G401 (cell line): Measurements from ENCODE around the gene NKD1. TPM values are rescaled to one million over a fixed set of nuclear protein-coding genes. Genes with fewer than 3 reads are reported as not detected.

Experiments used
- DNase-seq: peaks from one replicate; pipeline ENCODE4 v3.0.0-alpha.2; 2015; ENCODE audit warnings: low spot score
- in situ Hi-C: cut with HindIII; loops from 2 replicates; pipeline ENCODE4 v1.10.0; 2016; ENCODE audit warnings: low sequenced_read_pairs, mixed read lengths
- total RNA-seq: library from RNA; depleted of rRNA; stranded (reverse); fragments of >200 nt; shearing (Covaris generic); gene quantifications from 2 replicates; pipeline ENCODE4 v1.2.3, GENCODE V29; 2014

Gene NKD1
- total RNA-seq, 1 experiment from 2014 or later, result not detected

DNA sequence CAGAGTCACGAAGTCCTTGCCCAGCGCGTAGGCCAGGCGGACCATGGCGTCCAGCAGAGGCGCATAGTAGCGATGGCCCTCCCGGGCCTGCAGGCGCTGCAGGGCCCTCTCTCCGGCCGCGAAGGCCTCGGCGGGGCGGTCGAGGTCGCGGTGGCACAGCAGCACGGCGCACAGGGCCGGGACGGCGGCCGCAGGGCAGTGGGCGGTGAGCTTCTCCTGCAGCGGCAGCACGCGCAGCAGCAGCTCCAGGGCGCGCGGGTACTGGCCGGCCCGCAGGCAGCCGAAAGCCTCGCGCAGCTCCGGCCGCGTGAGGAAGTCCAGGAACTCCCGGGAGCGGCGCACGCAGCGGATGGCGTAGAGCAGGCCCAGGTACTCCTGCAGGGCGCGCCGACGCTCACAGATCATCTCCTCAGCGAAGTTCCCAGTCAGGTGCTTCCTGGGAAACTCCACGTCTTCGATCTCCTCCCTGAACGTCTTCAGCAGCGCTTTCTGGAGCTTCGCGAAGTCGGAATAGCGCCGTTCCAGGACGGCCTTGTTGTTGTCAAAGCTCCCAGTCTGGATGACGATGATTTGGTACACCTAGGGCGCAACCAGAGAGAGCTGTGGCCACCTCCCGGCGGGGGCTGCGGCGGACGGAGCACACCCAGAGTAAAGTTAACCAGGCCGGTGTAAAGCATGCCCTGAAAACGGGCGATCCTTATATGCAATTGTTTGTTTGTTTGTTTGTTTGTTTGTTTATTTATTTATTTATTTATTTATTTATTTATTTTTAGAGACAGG, 125.5 kb downstream of the NKD1 start:
- no peak for DNase-seq
- in situ Hi-C loops, result no loop called here

DNA sequence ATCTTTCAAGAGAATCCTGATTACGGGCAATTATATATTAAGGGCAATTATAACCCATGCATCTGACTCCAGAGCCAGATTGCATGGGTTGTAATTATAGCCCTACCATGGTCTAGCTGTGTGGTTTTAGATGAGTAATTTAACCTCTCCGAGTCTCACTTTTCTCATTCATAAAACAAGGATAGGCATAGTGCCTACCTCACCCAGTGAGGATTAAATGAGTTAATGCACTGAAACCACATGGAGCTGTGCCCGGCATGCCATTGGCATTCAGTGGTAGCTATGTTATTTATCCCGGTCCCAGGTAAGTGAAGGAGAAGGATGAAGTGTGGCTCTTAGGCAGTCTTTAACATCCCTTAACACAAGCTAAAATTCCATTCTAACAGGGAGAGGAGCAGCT, 126.6 kb downstream of the NKD1 start:
- in situ Hi-C loops, result no loop called here
- no peak for DNase-seq

DNA sequence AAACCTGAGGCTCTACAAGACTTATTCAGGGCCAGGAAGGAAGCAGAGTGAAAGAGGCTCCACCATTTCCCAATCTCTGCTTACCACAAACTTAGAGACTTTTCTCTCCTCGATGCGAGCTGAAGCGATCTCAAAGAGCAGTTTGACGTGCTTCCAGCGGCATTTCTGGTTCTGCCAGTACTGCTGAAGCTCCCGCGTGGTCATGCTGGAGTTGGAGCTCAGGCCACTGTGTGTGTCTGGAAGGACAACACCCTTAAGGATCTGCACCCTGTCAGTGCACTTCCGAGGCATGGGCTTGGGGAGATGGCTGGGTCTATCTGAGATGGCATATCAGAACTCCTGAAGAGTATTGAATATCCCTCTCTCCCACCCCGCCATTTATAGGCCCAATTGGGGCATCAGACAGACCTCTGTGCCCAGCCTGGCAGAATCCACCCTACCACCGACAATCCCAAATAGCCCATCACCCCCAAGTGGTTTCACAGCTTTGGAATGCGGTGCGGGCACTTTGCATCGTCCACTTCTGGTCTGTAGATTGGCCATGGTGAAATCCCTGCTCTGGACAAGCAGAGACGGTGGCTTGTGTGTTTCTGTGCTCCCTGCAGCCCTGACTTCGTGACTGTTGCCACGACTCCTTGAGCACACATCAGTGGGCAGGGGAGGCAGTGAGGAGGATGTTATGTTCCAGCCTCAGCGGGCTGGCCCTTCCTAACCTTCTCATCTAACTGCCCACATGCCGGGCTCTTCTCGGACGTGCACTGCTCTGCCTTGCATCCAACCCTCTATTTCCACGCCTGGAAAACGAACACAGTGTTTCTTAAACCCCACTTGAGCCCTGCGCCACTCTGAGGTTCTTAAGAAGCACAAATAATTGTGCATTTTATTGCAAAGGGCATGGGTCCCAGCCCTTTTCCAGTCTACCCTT, 127.8 kb downstream of the NKD1 start:
- in situ Hi-C loops, result no loop called here

GRCh38 chr16:50676684-50677225, 128.6 kb downstream of the NKD1 start:
- in situ Hi-C loops, result no loop called here
- DNase-seq, result no peak

More for the DNA sequence above, 127.8 kb downstream of the NKD1 start:
- DNase-seq, result no peak

- in situ Hi-C loops, result no loop called here
- no peak for DNase-seq
These were observed 129.2 kb downstream of the NKD1 start for GRCh38 chr16:50677351-50677750.

DNA sequence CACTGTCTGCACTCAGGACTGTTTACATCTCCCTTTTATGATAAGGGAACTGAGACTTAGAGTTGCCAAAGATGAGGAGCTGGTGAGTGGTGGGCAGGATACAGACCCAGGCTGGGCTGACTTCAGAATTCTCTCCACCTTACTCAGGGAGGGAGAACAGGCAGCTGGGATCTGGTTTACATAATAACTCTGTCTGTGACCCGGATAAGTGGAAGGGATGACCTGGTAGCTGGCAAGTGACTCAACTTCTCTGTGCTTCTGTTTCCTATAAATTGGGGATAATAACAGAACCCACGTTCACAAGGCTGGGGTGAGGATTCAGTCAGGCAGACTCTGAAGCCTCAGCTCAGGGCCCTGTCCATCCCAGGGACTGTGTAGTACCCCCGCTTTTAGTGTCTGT, 130.3 kb downstream of the NKD1 start:
- DNase-seq, result no peak
- in situ Hi-C loops, result no loop called here

- in situ Hi-C loops, result no loop called here
- no peak for DNase-seq
These were observed 131.1 kb downstream of the NKD1 start for GRCh38 chr16:50679266-50679665.

- in situ Hi-C loops, result no loop called here
- no peak for DNase-seq
These were observed 131.7 kb downstream of the NKD1 start for GRCh38 chr16:50679676-50680555.

DNA sequence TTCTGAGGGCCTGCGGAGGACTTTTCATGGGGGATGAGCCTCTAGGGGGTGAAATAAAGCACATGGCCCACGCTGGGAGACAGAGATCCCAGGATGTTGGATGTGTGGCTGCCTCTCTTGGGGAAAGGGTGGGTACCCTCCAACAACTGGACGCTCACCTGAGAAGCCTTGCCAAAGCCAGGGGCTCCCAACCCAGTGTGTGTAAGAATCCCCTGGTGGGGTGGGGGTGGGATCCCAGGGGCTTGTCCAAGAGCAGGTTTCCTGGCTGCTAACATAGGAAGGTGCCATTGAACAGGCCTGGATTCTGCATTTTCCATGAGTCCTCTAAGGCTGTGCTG, 132.3 kb downstream of the NKD1 start:
- no peak for DNase-seq
- in situ Hi-C loops, result no loop called here

GRCh38 chr16:50681021-50681885, 133.1 kb downstream of the NKD1 start, which contains the start of gene SNX20:
TSS of gene SNX20 (minus strand) at chr16:50681312. CDS start at chr16:50677526, 3,786 bp downstream.
- no peak for DNase-seq
- in situ Hi-C loops, result no loop called here

DNA sequence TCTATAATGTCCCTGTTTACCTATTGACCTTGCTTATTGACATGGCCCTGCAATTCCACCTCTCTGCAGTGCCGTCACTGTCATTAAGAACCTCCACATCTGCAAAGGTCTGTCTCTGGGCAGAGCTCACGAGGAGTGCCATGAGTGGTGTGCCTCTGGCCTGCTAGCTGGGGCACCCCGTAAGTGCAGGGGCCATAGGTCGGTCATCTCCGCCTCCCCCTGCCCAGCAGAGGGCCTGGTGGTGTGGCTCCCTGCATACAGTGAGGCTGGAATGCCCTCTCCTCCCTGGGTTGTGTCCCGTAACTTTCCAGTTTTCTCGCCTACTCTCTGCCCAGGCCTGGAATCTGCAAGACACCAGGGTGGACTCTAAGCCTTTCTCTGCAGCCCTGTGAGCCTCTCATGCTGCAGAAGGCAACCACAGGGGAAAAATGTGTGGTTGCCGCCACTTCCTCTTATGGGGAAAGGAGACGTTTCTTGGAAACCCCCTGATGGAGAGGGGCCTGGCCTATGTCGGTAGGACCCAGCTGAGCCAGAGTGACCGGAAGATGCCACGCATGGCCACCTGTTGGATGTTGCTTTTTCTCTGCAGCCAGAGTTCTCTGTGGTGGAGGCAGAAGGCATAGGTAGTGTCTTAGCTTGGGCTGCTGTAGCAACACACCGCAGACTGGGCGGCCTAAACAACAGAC, 135.6 kb downstream of the NKD1 start:
- in situ Hi-C loops, result no loop called here

DNA sequence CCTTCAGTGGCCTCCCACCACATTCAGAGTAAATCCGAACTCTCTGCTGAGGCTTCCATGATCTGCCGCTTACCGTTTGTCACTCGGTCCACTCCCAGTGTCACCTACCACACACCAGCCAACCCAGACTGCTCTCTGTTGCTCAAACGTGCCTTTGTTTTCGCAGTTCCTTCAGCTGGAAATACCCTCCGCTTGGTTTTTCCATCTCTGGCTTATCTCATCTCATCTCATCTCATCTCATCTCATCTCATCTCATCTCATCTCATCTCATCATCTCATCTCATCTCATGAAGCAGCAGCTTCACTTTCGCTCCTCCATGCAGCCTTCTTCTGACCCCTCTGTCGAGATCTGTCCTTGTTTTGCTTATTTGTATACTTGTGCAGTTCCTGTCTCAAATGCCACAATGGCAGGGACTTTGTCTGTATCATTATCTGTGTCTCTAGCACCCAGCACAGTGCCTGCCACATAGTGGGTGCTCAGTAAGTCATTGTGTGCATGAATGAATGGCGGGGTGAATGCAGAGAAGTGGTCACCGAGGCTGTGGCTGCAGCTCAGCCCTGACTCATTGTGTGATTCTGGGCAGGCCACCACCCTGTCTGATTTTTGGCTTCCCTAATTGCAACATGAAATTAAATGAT, 136.7 kb downstream of the NKD1 start:
- DNase-seq, result no peak
- in situ Hi-C loops, result no loop called here

More for the DNA sequence above, 135.6 kb downstream of the NKD1 start:
- DNase-seq, result no peak

DNA sequence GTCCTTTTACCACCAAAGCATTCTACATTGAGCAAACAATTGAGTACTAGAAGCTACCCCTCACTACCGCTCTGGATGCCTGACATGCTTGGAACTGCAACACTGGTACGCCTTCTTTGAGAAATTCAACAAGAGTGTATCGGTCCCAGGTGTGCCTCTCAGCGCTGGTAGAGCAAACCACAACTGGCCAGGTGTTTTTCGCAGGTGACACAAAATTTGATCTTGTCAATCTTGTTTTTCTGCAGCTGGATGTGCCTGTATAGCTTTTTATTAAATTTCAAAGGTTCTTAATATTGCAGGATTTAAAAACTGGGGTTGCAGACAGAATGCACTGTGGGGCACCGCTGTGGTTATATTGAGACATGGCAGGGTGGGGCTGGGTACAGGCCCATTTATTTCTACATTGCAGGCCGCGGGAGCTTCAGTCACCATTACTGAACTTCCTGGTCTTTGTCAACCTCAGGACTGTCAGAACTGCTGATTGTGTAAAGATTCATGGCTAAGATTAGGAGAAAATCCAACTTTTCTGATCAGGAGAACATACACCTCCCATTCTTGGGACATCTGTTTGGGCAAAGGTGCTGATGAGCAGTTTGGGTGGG, 137.4 kb downstream of the NKD1 start:
- no peak for DNase-seq
- in situ Hi-C loops, result no loop called here

- in situ Hi-C loops, result no loop called here
These were observed 139.9 kb downstream of the NKD1 start for GRCh38 chr16:50688083-50688482.

DNA sequence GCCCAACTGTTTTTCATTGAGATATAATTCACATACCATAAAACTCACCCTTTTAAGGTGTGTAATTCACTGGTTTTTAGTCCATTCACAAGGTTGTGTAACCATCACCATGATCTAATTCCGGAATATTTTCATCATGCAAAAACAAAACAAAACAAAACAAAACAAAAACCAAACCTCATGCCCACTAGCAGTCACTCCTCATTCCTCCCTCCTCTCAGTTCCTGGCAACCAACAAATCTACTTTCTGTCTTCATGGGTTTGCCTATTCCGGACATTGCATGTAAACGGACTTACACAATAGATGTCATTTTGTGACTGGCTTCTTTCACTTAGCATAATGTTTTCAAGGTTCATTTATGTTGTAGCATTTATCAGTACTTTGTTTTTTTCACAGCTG, 140.7 kb downstream of the NKD1 start:
- DNase-seq, result no peak
- in situ Hi-C loops, result no loop called here

More at GRCh38 chr16:50688083-50688482, 139.9 kb downstream of the NKD1 start:
- DNase-seq, result no peak

- no peak for DNase-seq
- in situ Hi-C loops, result no loop called here
These were observed 142.0 kb downstream of the NKD1 start for GRCh38 chr16:50690177-50690576.

DNA sequence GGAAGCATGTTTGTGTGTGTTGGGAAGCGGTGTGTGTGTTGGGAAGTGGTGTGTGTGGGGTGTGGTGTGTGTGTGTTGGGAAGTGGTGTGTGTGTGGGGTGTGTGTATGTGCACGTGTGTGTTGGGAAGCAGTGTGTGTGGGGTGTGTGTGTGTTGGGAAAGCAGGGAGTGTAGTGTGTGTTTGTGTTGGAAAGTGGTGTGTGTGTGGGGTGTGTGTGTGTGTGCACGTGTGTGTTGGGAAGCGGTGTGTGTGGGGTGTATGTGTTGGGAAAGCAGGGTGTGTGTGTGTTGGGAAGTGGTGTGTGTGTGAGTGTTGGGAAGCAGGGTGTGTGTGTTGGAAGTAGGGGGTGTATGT, 144.4 kb downstream of the NKD1 start:
- DNase-seq, result no peak
- in situ Hi-C loops, result no loop called here
